HEK293 (cell line): ENCODE data around the gene NAV3.

Experiments
- CTCF ChIP-seq: fragments of 450-650 bp; formaldehyde crosslinking; IDR thresholded peaks from 2 replicates; pipeline ENCODE4 v1.5.1; 2016; ENCODE audit warnings: missing biosample characterization, missing genetic modification characterization
- KLF16 ChIP-seq: fragments of 450-650 bp; formaldehyde crosslinking; IDR thresholded peaks from 2 replicates; pipeline ENCODE4 v1.5.1; 2017; ENCODE audit warnings: missing biosample characterization, missing genetic modification characterization
- TF ChIP-seq, protein P1 (sequence below): fragments of 450-650 bp; formaldehyde crosslinking; IDR thresholded peaks from 2 replicates; pipeline ENCODE4 v1.5.1; 2016; ENCODE audit warnings: missing biosample characterization, missing genetic modification characterization

DNA sequence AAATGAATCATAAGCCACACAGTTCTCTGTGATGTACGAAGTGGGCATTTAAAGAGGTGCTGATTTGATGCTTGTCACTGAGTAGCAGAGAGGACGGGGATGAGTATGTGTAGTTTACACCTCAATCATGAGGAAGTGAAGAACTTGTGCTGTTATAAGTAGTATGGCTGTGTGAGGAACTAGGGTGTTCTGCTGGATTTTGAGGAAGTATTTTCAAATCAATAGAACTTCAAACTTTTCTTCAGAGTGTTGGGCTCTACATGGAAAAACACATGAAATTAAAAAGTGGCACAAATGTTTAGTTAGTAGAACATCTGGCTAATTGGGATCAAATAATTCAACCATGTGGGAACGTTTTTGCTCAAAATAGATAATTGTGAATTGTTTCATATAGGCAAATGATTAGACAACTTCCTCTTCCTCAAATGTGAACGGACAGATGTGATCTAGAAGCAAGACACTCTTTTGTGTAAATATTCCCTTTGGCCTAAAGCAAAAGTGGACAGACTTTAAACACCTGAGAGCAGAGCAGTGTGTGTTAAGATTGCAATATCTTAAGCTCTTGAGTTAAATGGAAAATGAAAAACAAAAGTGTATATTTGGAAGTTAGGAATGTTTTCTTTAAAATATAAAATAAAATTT, 168.5 kb downstream of the NAV3 start:
- no peak for TF ChIP-seq KLF16 (tag by site-specific recombination)
- no peak for TF ChIP-seq CTCF
- TF ChIP-seq, protein P1, sequence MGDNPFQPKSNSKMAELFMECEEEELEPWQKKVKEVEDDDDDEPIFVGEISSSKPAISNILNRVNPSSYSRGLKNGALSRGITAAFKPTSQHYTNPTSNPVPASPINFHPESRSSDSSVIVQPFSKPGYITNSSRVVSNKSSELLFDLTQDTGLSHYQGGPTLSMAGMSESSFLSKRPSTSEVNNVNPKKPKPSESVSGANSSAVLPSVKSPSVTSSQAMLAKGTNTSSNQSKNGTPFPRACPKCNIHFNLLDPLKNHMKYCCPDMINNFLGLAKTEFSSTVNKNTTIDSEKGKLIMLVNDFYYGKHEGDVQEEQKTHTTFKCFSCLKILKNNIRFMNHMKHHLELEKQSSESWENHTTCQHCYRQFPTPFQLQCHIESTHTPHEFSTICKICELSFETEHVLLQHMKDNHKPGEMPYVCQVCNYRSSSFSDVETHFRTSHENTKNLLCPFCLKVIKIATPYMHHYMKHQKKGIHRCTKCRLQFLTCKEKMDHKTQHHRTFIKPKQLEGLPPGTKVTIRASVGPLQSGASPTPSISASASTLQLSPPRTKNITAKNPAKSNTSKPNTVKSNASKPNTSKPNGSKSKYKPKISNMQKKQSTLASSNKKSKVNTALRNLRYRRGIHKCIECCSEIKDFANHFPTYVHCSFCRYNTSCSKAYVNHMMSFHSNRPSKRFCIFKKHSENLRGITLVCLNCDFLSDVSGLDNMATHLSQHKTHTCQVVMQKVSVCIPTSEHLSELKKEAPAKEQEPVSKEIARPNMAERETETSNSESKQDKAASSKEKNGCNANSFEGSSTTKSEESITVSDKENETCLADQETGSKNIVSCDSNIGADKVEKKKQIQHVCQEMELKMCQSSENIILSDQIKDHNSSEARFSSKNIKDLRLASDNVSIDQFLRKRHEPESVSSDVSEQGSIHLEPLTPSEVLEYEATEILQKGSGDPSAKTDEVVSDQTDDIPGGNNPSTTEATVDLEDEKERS (tag by site-specific recombination) = no peak
